Measurements from ENCODE around the gene NEBL. TPM values are rescaled to one million over a fixed set of nuclear protein-coding genes. Genes with fewer than 3 reads are reported as not detected.

The NEBL gene
- total RNA-seq, 1 experiment from 2014 or later: 0.66 TPM

- Histone ChIP-seq H3K4me3 (no peak overlapping the region), H3K27me3 (replicated peaks) (no peaks in the 10 kb centered on the region), H3K4me1 (replicated peaks) (no peaks in the 10 kb centered on the region), H3K27ac (no peak overlapping the region), H3K36me3 (no peaks in the 10 kb centered on the region), H3K9me3 (replicated peaks) (no peaks in the 10 kb centered on the region)
- no peak for DNase-seq (ENCODE audit: low read depth in 1 of 2, low spot score in 2 of 2)
Measured at GRCh38 chr10:20891338-20891714, 5.8 kb downstream of the NEBL start.

DNA sequence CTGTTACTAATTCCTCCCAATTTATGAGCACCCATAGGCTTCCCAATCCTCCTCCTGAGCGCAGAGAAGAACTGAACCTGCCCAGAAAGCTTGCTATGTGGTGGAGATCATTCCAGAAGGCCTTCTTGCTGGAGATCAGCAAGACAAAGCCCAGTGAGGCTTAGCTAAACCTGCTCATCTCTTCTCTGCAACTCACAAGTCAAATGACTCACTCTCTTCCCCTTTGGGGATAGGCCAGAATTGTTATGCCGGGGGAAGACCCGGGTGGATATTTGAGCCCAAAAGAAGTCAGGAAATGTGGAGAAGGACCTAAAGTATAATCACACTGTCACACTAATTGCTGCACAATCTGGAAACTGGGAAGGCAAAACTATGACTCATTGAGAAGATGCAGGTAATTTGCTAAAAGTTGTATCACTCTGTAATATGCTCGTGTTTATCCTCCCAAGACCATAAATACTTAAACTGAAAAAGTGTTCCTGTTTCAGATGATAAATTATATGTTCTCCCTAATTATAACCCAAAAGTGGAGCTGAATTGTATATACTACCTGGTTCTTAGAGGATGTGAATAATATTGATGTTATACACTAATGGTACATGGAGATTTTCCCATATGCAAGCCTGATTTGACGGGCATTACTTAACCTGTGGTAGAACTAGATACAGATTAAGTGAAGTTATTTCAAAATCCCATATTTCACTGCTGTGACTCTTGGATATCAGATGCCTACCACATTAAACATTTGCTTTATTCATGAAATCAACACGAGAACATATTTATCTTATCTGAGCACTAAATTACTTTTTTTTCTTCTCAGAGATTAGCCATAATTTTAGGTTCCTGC is 6.4 kb downstream of the NEBL start:
- H3K4me3 ChIP-seq: no peak overlapping the region

GRCh38 chr10:20890009-20890408 is 7.1 kb downstream of the NEBL start:
- H3K9me3 ChIP-seq (replicated peaks): no peaks in the 10 kb centered on the region
- no peaks in the 10 kb centered on the region for H3K4me1 ChIP-seq (replicated peaks)
- H3K27ac ChIP-seq: no peak overlapping the region
- H3K4me3 ChIP-seq: no peak overlapping the region
- H3K27me3 ChIP-seq (replicated peaks): no peaks in the 10 kb centered on the region
- no peaks in the 10 kb centered on the region for H3K36me3 ChIP-seq
- no peak for DNase-seq (ENCODE audit: low read depth in 1 of 2, low spot score in 2 of 2)

More for the DNA sequence above, 6.4 kb downstream of the NEBL start:
- DNase-seq (ENCODE audit: low read depth in 1 of 2, low spot score in 2 of 2): no peak
- no peaks in the 10 kb centered on the region for H3K4me1 ChIP-seq (replicated peaks)
- no peaks in the 10 kb centered on the region for H3K27me3 ChIP-seq (replicated peaks)
- no peak overlapping the region for H3K27ac ChIP-seq
- no peaks in the 10 kb centered on the region for H3K36me3 ChIP-seq
- no peaks in the 10 kb centered on the region for H3K9me3 ChIP-seq (replicated peaks)

DNA sequence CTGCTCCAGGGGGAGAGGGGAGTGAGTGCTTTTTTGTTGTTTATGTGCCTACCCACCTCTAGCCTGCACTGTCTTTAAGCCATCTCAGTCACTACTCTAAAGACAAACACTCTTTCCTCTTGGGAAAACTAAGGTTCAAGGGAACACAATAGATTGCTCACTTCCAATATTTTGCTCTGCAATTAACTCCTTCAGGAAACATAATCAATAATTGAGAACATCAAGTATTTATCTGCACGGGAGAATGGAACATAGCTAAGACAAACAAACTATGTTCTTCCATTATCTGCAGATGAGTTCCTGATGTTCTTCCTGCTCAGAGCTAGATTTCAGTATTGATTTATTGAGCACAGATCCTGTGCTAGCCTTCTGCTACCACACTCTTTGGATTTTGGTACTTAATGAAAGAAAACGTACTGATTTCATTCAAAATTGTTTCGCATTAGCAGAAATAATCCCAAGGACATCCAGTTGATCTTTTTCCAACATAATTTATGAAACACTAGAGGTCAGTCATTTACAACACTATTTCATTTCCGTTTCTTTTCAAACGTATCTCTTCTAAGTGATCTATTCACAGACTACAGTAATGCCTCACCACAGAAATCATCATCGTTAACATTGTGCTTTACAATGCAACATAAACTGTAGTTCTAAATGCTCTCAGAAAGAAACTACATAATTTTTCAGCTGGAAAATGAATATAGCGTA is 8.3 kb downstream of the NEBL start:
- H3K27ac ChIP-seq: no peak overlapping the region
- H3K4me1 ChIP-seq (replicated peaks): no peaks in the 10 kb centered on the region
- H3K36me3 ChIP-seq: no peaks in the 10 kb centered on the region
- H3K9me3 ChIP-seq (replicated peaks): no peaks in the 10 kb centered on the region
- H3K4me3 ChIP-seq: no peak overlapping the region
- no peak for DNase-seq (ENCODE audit: low read depth in 1 of 2, low spot score in 2 of 2)
- no peaks in the 10 kb centered on the region for H3K27me3 ChIP-seq (replicated peaks)

DNA sequence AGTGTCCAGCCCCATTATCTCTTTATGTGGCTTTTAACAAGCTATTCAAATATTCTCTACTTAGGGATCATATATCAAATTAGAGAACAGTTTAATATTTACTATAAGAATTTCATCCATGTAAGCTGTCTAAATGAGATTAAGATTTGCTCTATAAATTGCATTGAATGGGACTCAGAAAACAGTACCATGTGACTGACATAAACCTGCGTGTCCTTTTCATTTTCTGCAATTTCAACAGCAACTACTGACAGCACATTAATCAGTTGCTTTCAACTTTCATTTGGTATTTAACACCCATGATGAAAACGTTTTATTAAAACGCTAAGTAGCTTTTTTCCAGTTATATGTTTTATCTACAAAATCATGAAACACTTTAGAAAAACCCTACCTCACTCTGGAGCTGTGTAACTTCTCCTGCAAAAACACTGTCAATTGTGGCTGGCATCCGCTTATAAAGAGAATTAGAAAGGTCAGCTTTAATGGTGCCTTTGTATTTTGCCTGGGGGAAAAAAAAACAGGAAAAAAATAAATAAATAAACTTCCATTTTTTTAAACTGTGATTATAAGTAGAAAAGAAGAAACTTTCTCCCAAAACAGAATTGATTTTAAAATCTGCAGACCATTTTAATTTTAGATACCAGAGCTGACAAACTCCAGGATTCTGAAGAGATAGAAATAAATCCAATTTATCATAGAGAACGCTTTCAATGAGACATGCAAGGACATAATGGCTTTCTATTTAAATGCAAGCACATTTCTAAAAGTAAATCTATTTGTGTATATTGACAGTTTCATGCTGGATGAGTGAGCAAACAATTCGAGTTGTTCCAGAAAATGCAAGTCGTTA is 9.2 kb downstream of the NEBL start:
- no peak for DNase-seq (ENCODE audit: low read depth in 1 of 2, low spot score in 2 of 2)
- no peaks in the 10 kb centered on the region for H3K27me3 ChIP-seq (replicated peaks)
- no peaks in the 10 kb centered on the region for H3K4me1 ChIP-seq (replicated peaks)
- no peak overlapping the region for H3K27ac ChIP-seq
- H3K4me3 ChIP-seq: no peak overlapping the region
- H3K36me3 ChIP-seq: no peaks in the 10 kb centered on the region
- no peaks in the 10 kb centered on the region for H3K9me3 ChIP-seq (replicated peaks)

DNA sequence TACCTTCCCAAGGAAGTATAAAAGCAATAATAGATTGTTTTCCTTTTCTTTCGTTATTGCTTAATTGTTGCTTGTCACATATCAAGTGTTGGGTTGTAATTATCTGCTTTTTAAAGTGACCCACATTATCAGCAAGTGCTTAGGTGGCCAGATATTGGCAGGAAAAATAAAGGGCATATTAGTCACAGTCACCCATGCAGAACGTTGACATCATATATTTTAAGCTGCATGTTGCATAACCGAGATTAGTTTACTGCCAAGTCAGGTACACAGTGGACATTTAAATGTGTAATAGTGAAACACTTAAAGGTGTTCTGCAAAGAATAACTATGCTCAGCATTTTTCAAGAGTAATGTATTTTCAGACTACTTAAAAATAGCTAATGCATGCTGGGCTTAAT is 11.4 kb downstream of the NEBL start:
- Histone ChIP-seq H3K27ac (no peak overlapping the region), H3K27me3 (replicated peaks) (no peaks in the 10 kb centered on the region), H3K4me3 (no peak overlapping the region), H3K9me3 (replicated peaks) (no peaks in the 10 kb centered on the region), H3K36me3 (no peaks in the 10 kb centered on the region), H3K4me1 (replicated peaks) (no peaks in the 10 kb centered on the region)
- no peak for DNase-seq (ENCODE audit: low read depth in 1 of 2, low spot score in 2 of 2)

- Histone ChIP-seq H3K27me3 (replicated peaks) (no peaks in the 10 kb centered on the region), H3K4me3 (no peak overlapping the region), H3K4me1 (replicated peaks) (no peaks in the 10 kb centered on the region), H3K9me3 (replicated peaks) (no peaks in the 10 kb centered on the region), H3K27ac (no peak overlapping the region), H3K36me3 (no peaks in the 10 kb centered on the region)
- no peak for DNase-seq (ENCODE audit: low read depth in 1 of 2, low spot score in 2 of 2)
Measured at GRCh38 chr10:20883552-20883951, 13.6 kb downstream of the NEBL start.

- Histone ChIP-seq H3K27me3 (replicated peaks) (no peaks in the 10 kb centered on the region), H3K36me3 (no peaks in the 10 kb centered on the region), H3K27ac (no peak overlapping the region), H3K4me1 (replicated peaks) (no peaks in the 10 kb centered on the region), H3K4me3 (no peak overlapping the region), H3K9me3 (replicated peaks) (no peaks in the 10 kb centered on the region)
- DNase-seq (ENCODE audit: low read depth in 1 of 2, low spot score in 2 of 2): no peak
Measured at GRCh38 chr10:20882091-20882490, 15.0 kb downstream of the NEBL start.

DNA sequence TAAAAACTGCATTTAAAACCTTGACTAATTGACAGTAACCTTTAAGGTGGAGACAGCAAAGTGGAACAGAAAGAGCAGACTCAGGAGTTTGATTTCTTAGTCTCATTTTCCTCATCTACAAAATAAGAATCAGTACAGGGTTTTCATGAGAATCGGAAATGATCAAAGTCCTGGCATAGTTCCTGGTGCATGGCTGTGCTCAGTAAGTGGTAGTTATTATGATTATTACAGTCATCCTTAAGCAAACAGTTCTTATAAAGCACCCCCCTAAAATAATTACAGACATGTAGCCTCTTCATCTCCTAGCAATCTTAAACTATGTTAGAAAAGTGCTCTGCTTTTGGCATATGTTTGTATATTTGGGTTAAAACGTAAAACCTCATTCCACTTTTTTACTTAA is 18.0 kb downstream of the NEBL start:
- no peaks in the 10 kb centered on the region for H3K4me1 ChIP-seq (replicated peaks)
- no peaks in the 10 kb centered on the region for H3K27me3 ChIP-seq (replicated peaks)
- DNase-seq (ENCODE audit: low read depth in 1 of 2, low spot score in 2 of 2): no peak
- no peaks in the 10 kb centered on the region for H3K36me3 ChIP-seq
- no peaks in the 10 kb centered on the region for H3K9me3 ChIP-seq (replicated peaks)
- H3K27ac ChIP-seq: no peak overlapping the region
- no peak overlapping the region for H3K4me3 ChIP-seq

DNA sequence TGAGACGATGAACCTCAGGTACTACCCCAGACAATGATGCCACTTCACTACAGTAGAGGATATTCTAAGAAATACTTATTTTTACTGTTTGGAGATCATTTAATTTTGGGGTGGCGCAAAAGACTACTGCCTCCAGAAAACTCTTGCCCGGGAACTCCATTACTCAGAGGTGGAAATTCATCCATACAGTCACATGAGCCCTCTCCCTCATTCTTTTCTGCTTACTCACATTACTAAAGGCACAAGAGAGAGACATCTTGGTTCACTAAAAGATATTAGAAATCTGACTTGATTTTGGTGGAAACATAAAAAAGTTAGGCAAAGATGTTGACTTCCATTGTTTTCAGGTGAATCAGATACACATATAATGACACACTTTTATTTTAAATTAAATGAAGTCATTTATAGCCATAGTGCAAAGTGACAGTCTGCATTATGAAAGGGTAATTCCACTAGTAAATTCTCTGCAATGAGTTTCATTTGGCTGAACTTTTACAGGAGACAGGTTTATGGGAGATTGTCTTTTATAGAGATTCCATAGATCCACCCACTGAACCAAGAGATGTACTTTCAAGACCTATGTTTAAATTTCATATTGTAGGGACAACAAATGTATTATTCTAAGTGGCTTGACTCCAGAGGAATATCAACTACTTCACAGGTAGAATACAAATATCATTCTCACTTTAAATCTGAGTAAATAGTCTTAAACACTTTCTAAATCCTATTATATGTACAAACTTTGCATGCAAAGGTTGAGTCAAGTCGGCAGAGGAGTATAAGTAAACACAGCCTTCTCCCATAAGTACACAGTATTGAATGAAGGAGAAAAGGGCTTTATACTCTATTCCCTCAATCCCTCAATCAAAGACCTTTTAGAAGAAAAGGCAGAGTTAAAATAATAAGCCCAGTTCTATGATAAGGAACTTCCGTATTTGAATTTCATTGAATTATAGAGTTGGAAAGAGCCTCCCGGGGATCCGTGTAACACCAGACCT is 18.8 kb downstream of the NEBL start:
- DNase-seq (ENCODE audit: low read depth in 1 of 2, low spot score in 2 of 2): no peak
- no peak overlapping the region for H3K4me3 ChIP-seq
- H3K27ac ChIP-seq: no peak overlapping the region

DNA sequence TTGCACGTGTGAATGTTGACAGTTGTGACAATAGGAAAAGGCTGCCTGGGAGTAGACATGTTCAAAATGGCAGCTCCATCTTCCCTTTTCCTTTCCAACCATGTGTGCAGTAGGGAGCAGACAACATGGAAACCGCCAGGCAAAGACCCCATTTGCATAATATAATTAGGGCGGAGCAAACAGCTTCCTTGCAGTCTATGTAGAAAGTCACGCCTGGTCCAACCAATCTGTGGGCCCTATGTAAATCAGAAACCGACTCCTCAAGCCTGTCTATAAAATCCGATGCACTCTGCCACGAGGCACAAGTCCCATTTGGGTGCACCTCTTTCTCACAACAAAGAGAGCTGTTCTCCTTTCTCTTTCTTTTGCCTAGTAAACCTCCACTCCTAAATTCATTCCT is 19.6 kb downstream of the NEBL start:
- no peak overlapping the region for H3K4me3 ChIP-seq
- no peaks in the 10 kb centered on the region for H3K4me1 ChIP-seq (replicated peaks)
- H3K27me3 ChIP-seq (replicated peaks): no peaks in the 10 kb centered on the region
- no peaks in the 10 kb centered on the region for H3K9me3 ChIP-seq (replicated peaks)
- no peaks in the 10 kb centered on the region for H3K36me3 ChIP-seq
- H3K27ac ChIP-seq: no peak overlapping the region
- no peak for DNase-seq (ENCODE audit: low read depth in 1 of 2, low spot score in 2 of 2)

More for the DNA sequence above, 18.8 kb downstream of the NEBL start:
- H3K4me1 ChIP-seq (replicated peaks): no peaks in the 10 kb centered on the region
- H3K27me3 ChIP-seq (replicated peaks): no peaks in the 10 kb centered on the region
- no peaks in the 10 kb centered on the region for H3K36me3 ChIP-seq
- H3K9me3 ChIP-seq (replicated peaks): no peaks in the 10 kb centered on the region

DNA sequence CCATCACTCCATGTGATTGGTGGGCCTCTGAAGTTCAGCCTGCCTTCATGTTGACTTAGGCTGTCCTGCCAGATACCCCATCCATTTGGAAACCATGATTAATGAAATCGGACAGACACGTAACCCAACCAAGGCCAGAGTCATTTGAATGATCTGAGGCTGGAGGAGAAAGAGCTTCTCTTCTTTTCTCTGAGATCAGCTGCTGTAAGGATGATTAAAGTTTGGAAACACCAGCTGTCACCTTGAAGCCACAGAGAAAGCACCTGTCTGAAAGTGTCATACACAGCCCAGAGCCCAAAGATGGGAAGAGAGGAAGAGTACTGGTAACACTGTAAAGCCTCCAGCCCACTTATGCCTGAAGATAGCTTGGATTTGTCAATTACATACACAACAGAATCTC is 22.9 kb downstream of the NEBL start:
- no peaks in the 10 kb centered on the region for H3K27me3 ChIP-seq (replicated peaks)
- no peak for DNase-seq (ENCODE audit: low read depth in 1 of 2, low spot score in 2 of 2)

GRCh38 chr10:20871970-20872369 is 25.1 kb downstream of the NEBL start:
- no peak for DNase-seq (ENCODE audit: low read depth in 1 of 2, low spot score in 2 of 2)
- H3K4me3 ChIP-seq: no peak overlapping the region
- no peaks in the 10 kb centered on the region for H3K27me3 ChIP-seq (replicated peaks)
- H3K9me3 ChIP-seq (replicated peaks): no peaks in the 10 kb centered on the region
- H3K36me3 ChIP-seq: no peaks in the 10 kb centered on the region
- H3K27ac ChIP-seq: no peak overlapping the region
- H3K4me1 ChIP-seq (replicated peaks): no peaks in the 10 kb centered on the region

More for the DNA sequence above, 22.9 kb downstream of the NEBL start:
- no peaks in the 10 kb centered on the region for H3K9me3 ChIP-seq (replicated peaks)
- H3K4me1 ChIP-seq (replicated peaks): no peaks in the 10 kb centered on the region
- no peaks in the 10 kb centered on the region for H3K36me3 ChIP-seq
- no peak overlapping the region for H3K27ac ChIP-seq
- H3K4me3 ChIP-seq: no peak overlapping the region
